Muscle of back (tissue), 11 donors: ENCODE data around the gene ATP6V0E1. TPM values are rescaled to one million over a fixed set of nuclear protein-coding genes. Genes with fewer than 3 reads are reported as not detected.
"Not testable (repeated sequence)": the region's sequence is repeated elsewhere in the genome, so short reads cannot be mapped to it uniquely, and the experiment has no call there.

Experiments
- DNase-seq, 3 donors: peaks; one replicate each; pipeline versions ENCODE4 v3.0.0 to v3.0.0-alpha.2; 2013
- polyA plus RNA-seq, 10 donors: library from polyadenylated mRNA; unstranded; fragments of 120-200 nt; gene quantifications; one replicate each; pipeline ENCODE4 v1.2.1, GENCODE V29; 2013; ENCODE audit not compliant: insufficient read length in 10 of 10

ATP6V0E1 gene
- polyA plus RNA-seq, 10 donors = 88.1 to 115 (median 101) TPM

DNA sequence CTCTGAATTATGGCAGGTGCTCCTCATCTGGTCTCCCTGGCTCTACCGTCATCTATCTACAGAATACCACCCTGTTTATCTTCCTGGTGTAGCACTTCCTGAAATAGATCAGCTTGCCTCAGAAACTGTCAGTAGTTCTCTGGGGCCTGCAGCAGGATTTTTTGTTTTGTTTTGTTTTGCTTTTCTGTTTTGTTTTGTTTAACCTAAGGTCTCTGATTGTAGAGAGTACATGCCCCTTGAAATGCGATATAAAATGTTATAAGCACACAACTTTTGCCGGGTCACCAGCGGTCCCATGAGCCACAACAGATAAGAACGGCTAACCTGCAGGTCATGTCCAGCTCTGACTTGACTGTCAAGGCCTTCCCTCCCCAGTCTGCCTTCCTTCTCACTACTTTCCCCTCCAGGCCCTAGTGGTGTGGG is 45.9 kb downstream of the ATP6V0E1 start:
- no peak for DNase-seq

DNA sequence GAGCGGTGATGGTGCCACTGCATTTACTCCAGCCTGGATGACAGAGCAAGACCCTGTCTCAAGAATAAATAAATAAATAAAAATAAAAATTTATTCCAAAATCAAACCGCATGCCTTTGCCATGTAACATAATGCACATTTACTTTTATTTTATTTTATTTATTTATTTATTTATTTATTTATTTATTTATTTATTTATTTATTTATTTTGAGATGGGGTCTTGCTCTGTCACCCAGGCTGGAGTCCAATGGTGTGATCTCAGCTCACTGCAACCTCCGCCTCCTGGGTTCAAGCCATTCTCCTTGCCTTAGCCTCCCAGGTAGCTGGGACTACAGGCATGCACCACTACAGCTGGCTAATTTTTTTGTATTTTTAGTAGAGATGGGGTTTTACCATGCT is 48.5 kb downstream of the ATP6V0E1 start:
- DNase-seq = not testable (repeated sequence)

DNA sequence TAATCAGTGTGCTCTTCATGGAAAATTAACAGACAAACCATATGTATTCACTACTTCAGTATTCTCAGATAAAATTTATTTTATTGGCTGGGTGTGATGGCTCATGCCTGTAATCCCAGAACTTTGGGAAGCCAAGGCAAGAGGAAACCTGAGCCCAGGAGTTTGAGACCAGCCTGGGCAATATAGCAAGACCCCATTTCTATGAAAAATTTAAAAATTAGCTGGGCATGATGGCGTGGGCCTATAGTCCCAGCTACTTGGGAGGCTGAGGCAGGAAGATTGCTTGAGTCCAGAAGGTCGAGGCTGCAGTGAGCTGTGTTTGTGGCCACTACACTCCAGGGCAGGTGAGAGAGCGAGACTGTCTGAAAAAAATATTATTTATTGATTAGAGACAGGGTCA is 49.2 kb downstream of the ATP6V0E1 start:
- DNase-seq = no peak

DNA sequence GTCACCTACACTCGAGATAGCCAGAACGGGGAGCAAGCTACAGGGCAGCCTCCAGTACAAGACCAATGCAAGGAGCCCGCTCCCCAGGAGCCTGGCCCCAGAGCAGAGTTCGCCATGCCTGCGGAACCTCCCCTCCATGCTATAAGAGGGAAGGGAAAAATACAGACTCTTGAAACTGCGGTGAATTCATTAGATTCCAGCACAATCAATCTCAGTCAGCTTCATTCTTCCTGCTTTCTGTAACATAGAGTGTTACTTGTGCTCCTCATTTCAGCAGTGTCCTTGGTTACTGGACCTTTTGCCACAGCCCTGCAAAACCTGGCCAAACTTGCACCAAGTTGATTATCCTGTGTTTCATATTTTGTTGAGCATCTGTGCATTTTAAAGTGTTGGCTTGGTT is 50.4 kb downstream of the ATP6V0E1 start:
- DNase-seq = no peak

DNA sequence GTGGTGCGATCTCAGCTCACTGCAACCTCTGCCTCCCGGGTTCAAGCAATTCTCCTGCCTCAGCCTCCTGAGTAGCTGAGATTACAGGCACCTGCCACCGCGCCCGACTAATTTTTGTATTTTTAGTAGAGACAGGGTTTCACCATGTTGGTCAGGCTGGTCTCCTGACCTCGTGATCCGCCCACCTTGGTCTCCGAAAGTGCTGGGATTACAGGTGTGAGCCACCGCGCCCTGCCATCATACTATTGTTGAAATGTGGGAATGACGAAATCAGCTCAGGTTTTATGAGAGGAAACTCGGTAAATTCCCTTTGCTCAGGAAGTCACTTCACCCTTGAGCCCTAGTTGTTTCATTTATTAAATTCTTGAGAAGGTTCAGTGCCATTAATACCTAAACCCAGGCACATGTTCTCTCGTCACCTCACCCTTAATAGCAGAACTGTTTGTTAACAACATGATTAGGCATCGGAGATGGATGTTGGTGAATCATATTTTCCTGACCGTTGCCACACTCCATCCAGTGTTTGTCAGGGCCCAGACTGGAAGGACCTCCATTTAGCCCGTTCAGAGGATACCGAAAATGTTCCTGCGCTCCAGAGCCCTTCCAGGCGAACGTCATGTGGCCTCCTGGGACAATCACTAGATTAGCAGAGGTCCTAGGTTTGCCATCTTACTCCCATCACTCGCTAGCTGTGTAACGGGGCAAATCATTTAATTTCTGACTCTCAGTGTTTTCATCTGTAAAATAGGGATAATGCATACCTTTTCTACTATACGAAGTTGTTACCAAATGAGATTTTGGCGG is 52.5 kb downstream of the ATP6V0E1 start:
- DNase-seq = no peak

DNA sequence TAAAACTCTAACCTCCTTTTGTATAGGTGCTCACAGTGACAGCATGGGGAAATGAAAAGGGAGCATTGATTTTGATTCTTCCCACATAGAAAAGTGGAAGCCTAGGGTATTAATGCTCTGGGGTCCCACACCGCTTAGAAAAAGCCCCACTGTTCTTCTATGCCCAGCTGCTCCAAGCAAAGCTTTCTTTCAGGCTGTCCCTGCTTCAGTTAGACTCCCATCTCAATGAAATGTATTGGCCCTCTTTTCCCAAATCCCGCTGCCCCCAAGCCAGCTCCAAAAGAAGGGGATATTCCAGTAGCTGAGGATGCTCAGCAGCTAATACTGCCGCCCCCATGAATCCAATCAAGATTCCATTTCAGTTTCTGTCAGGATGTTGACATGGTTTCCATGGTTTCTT is 55.6 kb downstream of the ATP6V0E1 start:
- no peak for DNase-seq

DNA sequence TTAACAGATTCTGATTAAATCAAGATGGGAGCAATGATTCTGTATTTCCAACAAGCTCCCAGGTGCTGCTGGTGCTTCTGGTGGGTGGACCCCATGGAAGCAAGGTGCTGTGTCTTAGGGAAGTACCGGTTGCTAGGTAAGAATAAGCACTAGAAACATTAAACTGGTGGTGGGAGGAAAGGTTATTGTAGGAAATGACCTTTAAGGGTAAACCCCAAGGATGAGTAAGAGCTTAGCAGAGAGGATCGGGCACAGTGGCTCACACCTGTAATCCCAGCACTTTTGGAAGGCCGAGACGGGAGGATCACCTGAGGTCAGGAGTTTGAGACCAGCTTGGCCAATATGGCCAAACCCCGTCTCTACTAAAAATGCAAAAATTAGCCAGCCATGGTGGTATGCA is 56.4 kb downstream of the ATP6V0E1 start:
- DNase-seq = no peak

DNA sequence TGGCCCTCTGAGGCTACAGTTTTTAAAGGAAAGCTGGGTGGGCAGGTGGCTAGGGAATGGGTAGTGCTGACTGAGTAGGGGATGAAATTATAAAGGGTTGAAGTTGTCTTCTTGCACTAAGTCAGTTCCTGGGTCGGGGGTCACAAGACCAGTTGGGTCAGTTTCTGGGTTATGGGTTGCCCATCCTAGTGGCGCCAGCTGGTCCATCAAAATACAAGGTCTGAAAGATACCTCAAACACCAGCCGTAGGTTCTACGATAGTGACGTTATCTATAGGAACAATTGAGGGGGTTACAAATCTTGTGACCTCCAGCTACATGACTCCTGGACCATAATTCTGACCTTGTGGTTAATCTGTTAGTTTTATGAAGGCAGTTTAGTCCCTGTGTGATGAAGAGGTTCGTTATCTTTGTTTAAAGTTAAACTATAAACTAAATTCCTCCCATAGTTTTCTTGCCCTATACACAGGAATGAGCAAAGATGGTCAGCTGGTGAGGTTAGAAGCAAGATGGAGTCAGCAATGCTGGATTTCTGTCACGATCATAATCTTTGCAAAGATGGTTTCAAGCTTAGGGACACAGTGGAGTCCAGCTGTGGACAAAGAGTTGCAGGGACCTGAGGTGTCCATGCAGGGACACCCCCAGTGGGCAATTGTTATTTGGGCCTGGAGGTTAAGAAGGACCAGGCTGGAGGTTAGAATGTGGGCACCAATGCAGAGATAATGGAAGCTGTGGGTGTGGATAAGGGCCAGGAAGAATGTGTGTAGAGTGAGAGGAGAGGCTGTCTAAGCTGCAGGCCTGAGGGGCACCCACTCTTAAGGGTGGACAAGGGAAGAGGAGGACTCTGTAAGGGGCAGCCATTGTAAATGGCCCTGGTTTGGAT is 58.6 kb downstream of the ATP6V0E1 start:
- DNase-seq = no peak

DNA sequence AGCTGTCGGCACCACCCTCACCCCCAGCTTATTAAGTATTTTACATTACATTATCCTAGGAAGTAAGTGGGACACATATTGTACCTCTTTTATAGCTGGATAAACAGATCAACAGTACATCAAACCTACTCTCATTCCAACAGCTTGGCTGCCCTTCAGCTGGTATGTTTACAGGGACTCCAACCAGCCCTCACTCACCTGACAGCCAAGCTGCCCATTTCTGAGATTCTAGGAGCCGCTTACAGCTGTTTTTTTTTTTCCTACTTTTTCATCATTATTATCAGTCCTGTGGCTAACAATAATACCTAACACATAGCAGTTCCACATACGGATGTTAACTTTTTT is 59.2 kb downstream of the ATP6V0E1 start:
- DNase-seq = no peak

DNA sequence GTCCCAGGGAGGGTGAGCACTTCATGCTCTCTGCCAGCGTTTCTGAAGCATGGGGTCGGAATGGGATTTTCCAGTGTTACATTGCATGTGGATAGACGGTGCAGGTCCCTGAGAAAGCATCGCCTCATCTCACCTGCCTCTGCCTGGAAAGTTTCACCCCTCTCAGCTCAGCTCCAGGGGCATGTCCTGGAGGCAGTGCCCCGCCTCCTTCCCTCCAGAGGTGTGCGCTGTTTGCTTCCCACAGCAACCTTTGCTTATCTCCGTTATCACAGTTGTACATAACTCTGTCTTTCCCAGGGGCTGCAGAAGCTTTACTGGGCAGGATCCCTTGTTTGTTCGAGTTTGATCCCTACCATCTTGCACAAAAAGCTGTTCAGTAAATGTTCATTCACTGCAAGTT is 61.9 kb downstream of the ATP6V0E1 start:
- no peak for DNase-seq

DNA sequence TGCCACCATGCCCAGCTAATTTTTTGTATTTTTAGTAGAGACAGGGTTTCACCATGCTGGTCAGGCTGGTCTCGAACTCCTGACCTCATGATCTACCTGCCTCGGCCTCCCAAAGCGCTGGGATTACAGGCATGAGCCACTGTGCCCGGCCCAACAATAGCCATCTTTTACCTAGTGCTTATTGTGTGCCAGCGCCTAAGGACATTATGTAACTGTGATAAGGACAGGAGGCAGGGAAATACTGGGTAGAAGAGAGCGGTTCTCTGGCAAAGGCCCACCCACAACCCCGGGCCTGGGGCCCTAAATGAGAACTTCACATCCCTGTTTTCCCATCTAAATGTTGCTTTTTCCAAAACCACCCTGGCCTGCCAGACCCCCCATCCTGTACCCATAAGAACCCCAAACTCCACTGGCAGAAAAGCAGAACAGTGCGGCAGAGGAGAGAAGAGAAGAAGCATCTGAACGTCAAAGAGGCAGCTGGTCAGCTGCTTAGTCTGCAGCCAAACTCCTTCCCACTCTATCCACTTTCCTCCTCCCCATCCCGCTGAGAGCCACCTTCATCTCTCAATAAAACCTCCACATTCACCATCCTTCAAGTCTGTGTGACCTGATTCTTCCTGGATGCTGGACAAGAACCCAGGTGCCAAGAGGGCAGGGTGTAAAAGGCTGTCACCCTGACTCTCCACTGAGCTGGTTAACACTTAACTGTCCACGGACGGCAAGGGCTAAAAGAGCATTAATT is 63.7 kb downstream of the ATP6V0E1 start:
- not testable (repeated sequence) for DNase-seq

DNA sequence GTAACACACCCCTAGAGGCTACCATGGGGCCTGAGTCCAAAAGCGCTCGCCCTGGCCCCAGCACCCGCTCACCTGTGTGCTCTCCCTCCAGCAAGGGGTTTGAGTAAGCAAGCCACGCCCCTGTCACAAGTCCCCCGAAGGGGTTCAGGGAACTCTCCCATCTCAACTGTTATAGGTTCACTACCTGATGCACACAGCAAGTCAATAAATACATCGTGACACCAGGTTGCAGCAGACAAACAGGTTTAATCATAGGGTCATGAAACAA is 64.2 kb downstream of the ATP6V0E1 start:
- no peak for DNase-seq

DNA sequence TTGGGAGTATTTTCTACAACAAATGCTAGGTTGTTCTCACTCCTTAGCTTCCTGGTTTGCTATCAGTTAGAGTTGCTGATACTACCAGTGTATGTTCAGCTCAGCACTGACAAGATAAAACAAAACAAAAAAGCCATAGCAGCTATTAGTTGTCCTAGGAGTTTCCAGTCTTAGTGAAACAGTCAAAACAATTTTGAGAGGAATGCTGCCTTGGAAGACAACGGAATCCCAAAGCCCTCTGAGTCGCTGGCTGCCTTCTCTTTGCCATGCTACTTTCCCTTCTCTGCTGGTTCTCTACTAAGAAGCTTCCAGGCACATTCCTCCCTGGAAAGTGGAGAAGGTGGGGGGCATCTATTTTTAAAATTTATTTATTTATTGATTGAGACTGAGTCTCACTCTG is 67.2 kb downstream of the ATP6V0E1 start:
- no peak for DNase-seq

DNA sequence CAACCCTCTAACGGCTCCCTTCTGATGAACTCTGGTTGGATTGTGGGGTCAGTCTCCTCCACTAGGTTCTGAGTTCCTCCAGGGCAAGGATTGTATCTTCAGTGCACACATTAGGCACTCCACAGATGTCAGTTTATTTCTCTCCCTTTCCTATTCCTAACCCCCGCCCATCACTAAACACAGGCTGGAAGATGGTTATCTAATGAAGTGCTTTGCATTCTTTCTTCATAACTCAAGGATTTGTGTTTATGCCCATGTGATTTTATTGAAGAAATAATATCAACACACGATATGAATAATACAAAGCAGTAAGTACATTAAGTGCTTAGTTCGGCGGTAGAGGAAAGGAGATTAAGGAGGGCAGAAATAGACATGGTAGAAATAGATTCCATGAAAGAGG is 68.2 kb downstream of the ATP6V0E1 start:
- no peak for DNase-seq

DNA sequence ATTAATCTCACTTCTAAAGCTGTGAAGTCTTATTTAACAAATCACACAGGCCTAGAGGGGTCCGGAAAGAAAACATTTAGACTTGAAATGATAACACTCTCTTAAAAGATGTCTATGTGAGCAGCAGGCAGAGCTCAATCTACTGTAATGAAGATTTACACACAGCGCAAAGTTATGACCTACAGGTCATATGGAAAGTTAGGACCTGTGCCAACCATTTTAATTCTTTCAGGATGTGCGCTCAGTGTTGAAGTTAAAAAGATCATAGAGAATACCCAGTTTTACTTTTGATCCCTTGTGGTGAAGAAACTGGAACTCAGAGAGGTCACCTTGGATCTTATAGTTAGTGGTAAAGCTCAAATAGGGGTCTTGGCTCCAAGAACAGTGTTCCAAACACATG is 69.5 kb downstream of the ATP6V0E1 start:
- DNase-seq = no peak

DNA sequence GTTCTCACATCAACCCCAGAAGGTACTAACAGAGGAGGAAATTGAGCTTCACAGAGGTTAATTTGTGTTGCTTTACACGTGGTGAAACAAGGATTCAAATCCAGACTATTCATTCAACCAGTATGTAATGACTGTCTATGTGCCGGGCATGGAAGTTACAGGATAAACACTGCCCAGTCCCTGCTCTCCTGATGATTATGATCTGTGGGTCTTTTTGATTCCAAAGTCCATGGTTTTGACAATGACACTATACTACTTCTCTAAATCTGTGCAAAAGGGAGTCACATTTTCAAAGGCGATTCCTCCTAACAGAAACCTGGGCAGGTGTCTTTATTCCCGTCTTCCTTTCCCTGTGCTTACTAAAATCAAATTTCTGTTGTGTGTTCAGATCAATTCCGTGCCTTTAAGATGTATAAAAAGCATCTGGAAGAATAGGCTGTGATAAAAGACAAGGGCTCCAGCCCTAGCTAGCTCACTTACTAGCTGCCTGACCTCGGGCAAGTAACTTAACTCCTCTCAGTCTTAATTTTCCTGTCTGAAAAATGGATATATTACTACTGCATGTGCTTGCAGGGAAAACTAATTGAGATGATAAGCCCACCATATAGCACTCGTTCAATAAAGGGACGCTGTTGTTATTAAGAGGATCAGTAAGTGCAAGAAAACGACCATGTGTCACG is 71.6 kb downstream of the ATP6V0E1 start:
- no peak for DNase-seq

DNA sequence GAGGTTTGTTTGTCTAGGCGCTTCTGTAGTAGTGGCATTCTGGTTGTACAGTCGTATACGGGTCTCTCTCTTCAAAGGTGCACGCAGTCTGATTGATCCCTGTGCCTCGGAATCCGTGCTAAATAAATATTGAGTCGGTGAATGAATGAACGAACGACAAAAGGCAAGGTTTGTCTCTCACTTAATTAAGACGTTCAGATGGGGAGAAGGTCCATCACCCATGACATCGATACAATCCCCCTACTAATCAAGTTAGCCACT is 72.1 kb downstream of the ATP6V0E1 start:
- DNase-seq = no peak

DNA sequence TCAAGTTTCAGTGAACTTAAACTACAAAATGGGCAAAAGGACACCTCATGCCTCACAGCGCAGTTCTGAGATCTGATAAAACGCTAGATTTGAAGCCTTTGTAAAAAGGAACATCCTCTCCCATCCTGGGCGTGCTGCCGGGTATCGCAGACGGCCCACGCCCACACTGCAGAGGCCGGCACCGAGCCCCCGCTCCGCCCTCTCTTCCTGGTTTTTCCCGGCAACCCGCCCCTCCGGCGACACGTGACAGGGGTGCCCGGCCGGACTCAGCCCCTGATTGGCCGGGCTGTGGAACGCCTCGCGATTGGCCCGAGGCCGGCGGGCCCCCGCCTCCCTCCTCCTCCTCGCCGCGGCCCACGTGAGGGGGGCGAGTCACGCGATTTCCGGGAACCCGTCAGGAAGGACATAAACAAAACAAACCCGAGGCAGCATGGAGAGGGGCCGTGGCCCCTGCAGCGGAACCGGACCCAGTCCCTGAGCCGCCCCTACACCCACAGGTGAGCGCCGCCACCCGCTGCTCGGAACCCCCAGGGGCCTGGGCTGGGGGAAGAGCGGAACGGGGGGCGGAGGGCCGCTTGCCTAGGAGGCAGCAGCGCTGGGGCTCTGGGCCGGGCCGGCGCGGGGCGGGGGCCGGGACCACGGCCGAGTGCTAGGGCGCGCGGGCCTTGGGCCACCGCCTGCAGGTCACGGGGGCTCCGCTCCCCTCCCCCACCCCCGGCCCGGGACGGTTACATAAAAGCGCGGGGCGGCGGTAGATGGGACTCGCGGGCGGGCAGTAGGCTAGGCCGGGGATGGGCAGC is 72.6 kb downstream of the ATP6V0E1 start, which contains the start of gene CREBRF:
Gene CREBRF, plus strand, starts transcription at position 370 of the 800 bp plus-strand sequence. CDS start 24,424 bp downstream, outside the sequence.
- DNase-seq = peak; percentile 96 to 99 (median 97)

DNA sequence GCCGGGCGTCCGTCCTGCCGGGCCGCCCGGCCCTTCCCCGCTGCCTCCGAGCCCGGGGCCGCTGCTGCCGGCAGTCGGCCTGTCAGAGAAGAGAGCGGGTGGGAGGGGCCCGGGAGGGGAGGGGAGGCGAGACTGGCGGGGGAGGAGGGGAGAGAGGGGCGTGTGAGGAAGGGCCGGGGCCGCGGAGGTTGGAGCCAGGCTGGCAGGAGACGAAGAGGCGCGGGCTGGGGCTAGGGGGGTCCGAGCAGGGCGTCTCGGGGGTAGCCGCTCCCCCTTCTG is 73.2 kb downstream of the ATP6V0E1 start:
- no peak for DNase-seq

DNA sequence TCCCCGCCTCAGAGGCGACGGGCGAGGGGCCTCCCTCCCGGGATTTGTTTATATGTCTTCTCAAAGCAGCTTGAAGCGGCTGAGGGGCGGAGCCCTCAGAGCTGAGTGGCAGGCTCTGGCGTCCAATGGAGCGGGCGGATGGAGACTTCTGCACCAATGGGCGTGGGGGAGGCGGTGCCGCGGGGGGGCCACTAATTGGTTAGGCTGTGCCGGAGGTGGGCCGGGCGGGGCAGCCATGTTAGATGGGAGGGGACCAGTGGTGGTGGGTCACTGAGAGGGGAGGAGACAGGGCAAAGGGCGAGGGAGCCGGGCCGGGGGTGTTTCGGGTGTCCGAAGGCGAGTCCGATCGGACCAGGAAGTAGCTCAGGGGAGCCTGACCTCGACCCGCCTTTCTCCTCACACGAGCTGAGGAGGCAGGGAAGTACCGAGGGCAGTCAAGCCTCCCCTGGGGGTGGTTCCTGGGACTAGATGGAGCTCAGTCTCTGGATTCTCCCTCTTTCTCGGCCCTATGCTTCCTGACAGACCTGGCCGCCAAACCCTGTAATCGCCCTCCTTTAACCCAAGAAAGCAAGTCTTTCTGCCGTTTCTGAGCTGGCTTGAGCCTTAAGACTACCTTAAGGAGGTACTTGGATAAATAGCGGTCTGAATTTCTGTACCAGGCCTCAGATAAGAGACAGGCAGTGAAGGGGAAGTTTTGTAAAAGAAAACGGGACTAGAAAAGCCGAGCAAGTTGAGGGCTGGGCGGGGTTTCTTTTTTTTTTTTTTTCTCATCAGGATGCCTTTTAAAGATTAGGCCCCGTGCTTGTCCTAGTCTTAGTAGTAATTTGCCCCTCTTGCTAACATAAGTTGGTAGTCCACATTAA is 73.7 kb downstream of the ATP6V0E1 start:
- peak; percentile 99 to 100 (median 99) for DNase-seq

DNA sequence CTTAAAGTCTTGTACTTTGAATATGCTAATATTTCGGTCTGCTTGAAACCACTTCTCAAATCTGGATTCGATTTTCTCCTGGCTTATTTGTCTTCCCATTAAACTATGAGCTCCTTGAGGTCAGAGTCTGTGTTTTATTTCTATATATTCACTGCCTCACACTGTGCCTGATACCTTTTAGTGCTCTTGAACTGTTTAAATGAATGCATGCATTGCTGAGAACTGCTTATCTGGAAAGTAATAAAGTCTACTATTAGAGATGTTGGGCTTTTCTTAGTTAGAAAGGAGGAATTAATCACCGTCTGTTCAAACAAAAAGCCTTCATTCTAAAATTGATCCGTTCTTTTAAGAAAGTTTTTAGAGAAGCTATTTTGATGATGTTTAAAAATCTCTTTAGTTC is 78.6 kb downstream of the ATP6V0E1 start:
- DNase-seq = no peak
